ENCODE measurements around the gene ARPP19.

GRCh38 chr15:52575072-52575471 lies 6.2 kb upstream of the ARPP19 start:
- TF ChIP-seq BACH2 (CRISPR knock-in tag; IDR thresholded peaks at IDR 0.05; ENCODE audit: borderline replicate concordance) (no peak), SNAI2 (CRISPR knock-in tag; IDR thresholded peaks at IDR 0.05) (no peak), CSRNP3 (CRISPR knock-in tag; IDR thresholded peaks at IDR 0.05) (no peak), CREB5 (CRISPR knock-in tag; IDR thresholded peaks at IDR 0.05; ENCODE audit: low read depth) (no peak), ARNTL (CRISPR knock-in tag; IDR thresholded peaks at IDR 0.05; ENCODE audit: borderline replicate concordance, low read depth) (no peak), ESRRG (CRISPR knock-in tag; IDR thresholded peaks at IDR 0.05) (no peak)
